Ovary (tissue), 9 donors: Measurements from ENCODE around the gene XPNPEP2. TPM values are rescaled to one million over a fixed set of nuclear protein-coding genes. Genes with fewer than 3 reads are reported as not detected.

ENCODE experiments used
- DNase-seq, 5 donors: peaks; one replicate each; pipeline ENCODE4 v3.0.0-alpha.2; 2019 to 2020
- H3K27ac ChIP-seq, 2 donors: fragments of 200-600 bp; one replicate each; pipeline versions ENCODE4 v1.5.1 to v1.8.0; 2019 to 2022
- H3K27me3 ChIP-seq: fragments of 200-600 bp; one replicate; pipeline ENCODE4 v1.8.0; 2022
- H3K36me3 ChIP-seq: fragments of 200-600 bp; sonication (generic); one replicate; pipeline ENCODE4 v1.5.1; 2019
- H3K4me1 ChIP-seq: one replicate; pipeline ENCODE4 v1.8.1; 2013; ENCODE audit warnings: mild to moderate bottlenecking, moderate library complexity; ENCODE audit not compliant: insufficient read depth
- H3K4me3 ChIP-seq: fragments of 200-600 bp; sonication (generic); one replicate; pipeline ENCODE4 v1.5.1; 2017
- H3K9me3 ChIP-seq, 2 donors: fragments of 200-600 bp in 1 of 2; sonication (generic) in 1 of 2; one replicate each; pipeline versions ENCODE4 v1.5.1 to v1.8.1; 2013 to 2019; ENCODE audit warnings: mild to moderate bottlenecking in 1 of 2, moderate library complexity in 1 of 2
- CTCF ChIP-seq, 3 donors: fragments of 450-650 bp in 2 of 3; fragments of 200-600 bp in 1 of 3; IDR thresholded peaks; one replicate each; pipeline versions ENCODE4 v1.5.1 to v1.8.0; 2016 to 2022; ENCODE audit warnings: antibody characterized with exemption in 3 of 3, mild to moderate bottlenecking in 1 of 3
- EP300 ChIP-seq: sonication (generic); formaldehyde crosslinking; IDR thresholded peaks from one replicate; pipeline ENCODE4 v1.6.1; 2017; ENCODE audit warnings: antibody characterized with exemption
- POLR2A ChIP-seq: fragments of 450-650 bp; IDR thresholded peaks from one replicate; pipeline ENCODE4 v1.6.1; 2017; ENCODE audit warnings: antibody characterized with exemption, mild to moderate bottlenecking, moderate library complexity
- WGBS, 3 donors: extraction: QIAGEN DNeasy Blood & Tissue Kit in 1 of 3; methylation state at CpG; one replicate each; pipeline versions ENCODE4 v1.1.5 to v1.1.7; 2013 to 2017; 5-methylcytosine and 5-hydroxymethylcytosine counted together
- intact Hi-C, 4 donors: fragments of 100-400 bp; cut with DNase I; formaldehyde crosslinking; loops; one replicate each; pipeline versions ENCODE4 v1.11.0 to v1.15.1; 2022 to 2023
- polyA plus RNA-seq, 2 donors: library from polyadenylated mRNA; stranded (reverse); fragments of 200-250 nt in 1 of 2; fragments of 350-450 nt in 1 of 2; fragmentation: Illumina TruSeq in 1 of 2; extraction: RNeasy Lipid Tissue Mini Kit (QIAGEN cat#74804) in 1 of 2; gene quantifications; one replicate each; pipeline ENCODE4 v1.2.3, GENCODE V29; 2013 to 2014
- total RNA-seq, 7 donors: library from RNA; depleted of rRNA in 2 of 7; stranded (reverse); fragments of >200 nt in 2 of 7; fragmentation: NEBNext Ultra II Directional in 3 of 7; extraction: Animal tissue kit (Norgen Biotek cat#: 25700) in 3 of 7; gene quantifications; one replicate each; pipeline versions ENCODE4 v1.1.0 to v1.2.4, GENCODE V29; 2016 to 2023
- donor health status: DM: no; HTN: no; CAD: no; lungs with moderate emphysema.
- donor health status: DM: no; HTN: no; CAD: no.
- donor health status: Bipolar disorder and iron deficiency.
- donor health status: DM: yes; HTN: yes; CAD: no.
- donor health status: DM: no; HTN: no; CAD: no.
- donor health status: DM: yes; HTN: yes; CAD: no.

The XPNPEP2 gene
- total and polyA plus RNA-seq, 9 donors, result 0.28 to 6.4 (median 1.4) TPM

- DNase-seq, result no peak
- no peak for TF ChIP-seq CTCF (IDR thresholded peaks at IDR 0.05)
- TF ChIP-seq EP300, result no peak
- TF ChIP-seq POLR2A, result no peak
- Histone ChIP-seq H3K36me3 (no peaks in the 10 kb centered on the region), H3K4me1 (no peaks in the 10 kb centered on the region), H3K27me3 (no peaks in the 10 kb centered on the region), H3K9me3 (no peaks in the 10 kb centered on the region), H3K4me3 (no peak overlapping the region), H3K27ac (no peak overlapping the region)
- WGBS, 3 donors, result 69 to 76% (median 75%) methylated on average over 4 of the region's 4 CpGs
- intact Hi-C loops, result no loop called here
Measured at GRCh38 chrX:129782706-129783105, 43.9 kb downstream of the XPNPEP2 start.

GRCh38 chrX:129783291-129783713 is 44.5 kb downstream of the XPNPEP2 start:
- intact Hi-C loops, result no loop called here
- no peaks in the 10 kb centered on the region for H3K9me3 ChIP-seq
- no peaks in the 10 kb centered on the region for H3K36me3 ChIP-seq
- 80 to 82% (median 82%) methylated on average over 11 of the region's 11 CpGs for WGBS, 3 donors
- TF ChIP-seq EP300 (no peak), POLR2A (no peak), CTCF (IDR thresholded peaks at IDR 0.05) (no peak)
- no peaks in the 10 kb centered on the region for H3K27me3 ChIP-seq
- no peak overlapping the region for H3K27ac ChIP-seq
- H3K4me1 ChIP-seq, result no peaks in the 10 kb centered on the region
- no peak for DNase-seq
- H3K4me3 ChIP-seq, result no peak overlapping the region

GRCh38 chrX:129784371-129784770 is 45.6 kb downstream of the XPNPEP2 start:
- no peak overlapping the region for H3K27ac ChIP-seq
- no peak overlapping the region for H3K4me3 ChIP-seq
- 83 to 86% (median 85%) methylated on average over 7 of the region's 7 CpGs for WGBS, 3 donors
- no peaks in the 10 kb centered on the region for H3K4me1 ChIP-seq
- H3K27me3 ChIP-seq, result no peaks in the 10 kb centered on the region
- H3K9me3 ChIP-seq, result no peaks in the 10 kb centered on the region
- intact Hi-C loops, result no loop called here
- TF ChIP-seq EP300 (no peak), POLR2A (no peak), CTCF (IDR thresholded peaks at IDR 0.05) (no peak)
- no peak for DNase-seq
- H3K36me3 ChIP-seq, result no peaks in the 10 kb centered on the region

GRCh38 chrX:129785160-129785947 is 46.6 kb downstream of the XPNPEP2 start:
- intact Hi-C loops, result no loop called here
- DNase-seq, result peak in 1 of 5 donors; percentile 8
- H3K4me3 ChIP-seq, result no peak overlapping the region

More at GRCh38 chrX:129785160-129785947, 46.6 kb downstream of the XPNPEP2 start:
- Histone ChIP-seq H3K36me3 (no peaks in the 10 kb centered on the region), H3K9me3 (no peaks in the 10 kb centered on the region), H3K27me3 (no peaks in the 10 kb centered on the region), H3K4me1 (no peaks in the 10 kb centered on the region), H3K27ac (no peak overlapping the region)
- WGBS, 3 donors, result 70 to 74% (median 73%) methylated on average over 11 of the region's 11 CpGs
- TF ChIP-seq CTCF (IDR thresholded peaks at IDR 0.05) (no peak), EP300 (no peak), POLR2A (no peak)
